Large intestine (tissue), 3 donors: ENCODE results near the gene PSMD13. TPM values are rescaled to one million over a fixed set of nuclear protein-coding genes. Genes with fewer than 3 reads are reported as not detected.

Experiments
- DNase-seq, 2 donors: peaks; one replicate each; pipeline versions ENCODE4 v3.0.0 to v3.0.0-alpha.2; 2013
- H3K27ac ChIP-seq: one replicate; pipeline ENCODE4 v1.5.1; 2013; ENCODE audit warnings: low read length
- H3K27me3 ChIP-seq: 2 replicates; pipeline ENCODE4 v1.6.1; 2013; ENCODE audit warnings: low read length; ENCODE audit not compliant: control insufficient read depth, insufficient read depth
- H3K36me3 ChIP-seq: 2 replicates; pipeline ENCODE4 v1.6.1; 2013; ENCODE audit warnings: low read length; ENCODE audit not compliant: control insufficient read depth, insufficient read depth
- H3K4me1 ChIP-seq: one replicate; pipeline ENCODE4 v1.6.1; 2013; ENCODE audit warnings: low read length; ENCODE audit not compliant: control insufficient read depth, insufficient read depth
- H3K4me3 ChIP-seq: one replicate; pipeline ENCODE4 v1.5.1; 2013; ENCODE audit warnings: low read length
- H3K9me3 ChIP-seq: one replicate; pipeline ENCODE4 v1.6.1; 2013; ENCODE audit warnings: mild to moderate bottlenecking, low read depth, low read length, moderate library complexity; ENCODE audit not compliant: control insufficient read depth
- WGBS: methylation state at CpG from one replicate; pipeline ENCODE4 v1.1.5; 2013; ENCODE audit warnings: low lambda C conversion rate; ENCODE audit not compliant: insufficient coverage; 5-methylcytosine and 5-hydroxymethylcytosine counted together
- polyA plus RNA-seq: library from polyadenylated mRNA; unstranded; fragments of 120-200 nt; gene quantifications from one replicate; pipeline ENCODE4 v1.2.1, GENCODE V29; 2013

PSMD13 gene
- polyA plus RNA-seq, 1 donor, result 107 TPM

- no peaks in the 10 kb centered on the region for H3K27me3 ChIP-seq
- no peaks in the 10 kb centered on the region for H3K36me3 ChIP-seq
- H3K4me1 ChIP-seq, result peaks cover 33% of the 10 kb centered on the region
- WGBS, result no CpG with 5 or more reads among the region's 8 CpGs
- no peak overlapping the region for H3K4me3 ChIP-seq
- peak overlapping the region; percentile 98 for H3K27ac ChIP-seq
- peaks cover 10% of the 10 kb centered on the region for H3K9me3 ChIP-seq
- DNase-seq, result peak in 1 of 2 donors; percentile 83
Measured at GRCh38 chr11:271319-271715, 34.5 kb downstream of the PSMD13 start.

GRCh38 chr11:272195-272930 lies 35.6 kb downstream of the PSMD13 start:
- no CpG with 5 or more reads among the region's 22 CpGs for WGBS
- DNase-seq, result peak; percentile 86 to 93
- no peak overlapping the region for H3K4me3 ChIP-seq

GRCh38 chr11:272931-273198 lies 36.1 kb downstream of the PSMD13 start:
- no peak for DNase-seq
- peak overlapping the region; percentile 98 for H3K27ac ChIP-seq
- WGBS, result no CpG with 5 or more reads among the region's 6 CpGs

More at GRCh38 chr11:272195-272930, 35.6 kb downstream of the PSMD13 start:
- Histone ChIP-seq H3K9me3 (peaks cover 7% of the 10 kb centered on the region), H3K4me1 (peaks cover 39% of the 10 kb centered on the region), H3K36me3 (no peaks in the 10 kb centered on the region), H3K27ac (peak overlapping the region; percentile 98), H3K27me3 (no peaks in the 10 kb centered on the region)

GRCh38 chr11:276219-276618 lies 39.4 kb downstream of the PSMD13 start:
- Histone ChIP-seq H3K27ac (peak overlapping the region; percentile 98), H3K4me1 (peaks cover 39% of the 10 kb centered on the region), H3K4me3 (no peak overlapping the region), H3K9me3 (peaks cover 8% of the 10 kb centered on the region), H3K27me3 (peaks cover 28% of the 10 kb centered on the region), H3K36me3 (peaks cover 5% of the 10 kb centered on the region)
- no peak for DNase-seq

More at GRCh38 chr11:272931-273198, 36.1 kb downstream of the PSMD13 start:
- Histone ChIP-seq H3K4me3 (no peak overlapping the region), H3K9me3 (peaks cover 7% of the 10 kb centered on the region), H3K36me3 (no peaks in the 10 kb centered on the region), H3K27me3 (peaks cover under 1% of the 10 kb centered on the region), H3K4me1 (peaks cover 44% of the 10 kb centered on the region)

GRCh38 chr11:278001-278951 lies 41.5 kb downstream of the PSMD13 start, which contains the start of gene NLRP6:
Gene NLRP6 (plus strand): TSS chr11:278407. CDS start chr11:278570, 163 bp downstream.
- peaks cover 18% of the 10 kb centered on the region for H3K36me3 ChIP-seq
- peak; percentile 84 to 91 for DNase-seq
- no CpG with 5 or more reads among the region's 21 CpGs for WGBS
- H3K27ac ChIP-seq, result peak within 1 kb of the TSS; percentile 98
- H3K4me1 ChIP-seq, result peaks cover 23% of the 10 kb centered on the region
- peaks cover 44% of the 10 kb centered on the region for H3K27me3 ChIP-seq
- peak within 1 kb of the TSS; percentile 82 for H3K4me3 ChIP-seq
- peaks cover 3% of the 10 kb centered on the region for H3K9me3 ChIP-seq

GRCh38 chr11:279040-279965 lies 42.5 kb downstream of the PSMD13 start:
- peak overlapping the region; percentile 98 for H3K27ac ChIP-seq
- H3K36me3 ChIP-seq, result peaks cover 28% of the 10 kb centered on the region
- peaks cover 25% of the 10 kb centered on the region for H3K4me1 ChIP-seq
- H3K27me3 ChIP-seq, result peaks cover 44% of the 10 kb centered on the region
- peak overlapping the region; percentile 82 for H3K4me3 ChIP-seq
- no CpG with 5 or more reads among the region's 97 CpGs for WGBS
- peaks cover 5% of the 10 kb centered on the region for H3K9me3 ChIP-seq
- DNase-seq, result peak in 1 of 2 donors; percentile 56

GRCh38 chr11:279966-280705 lies 43.4 kb downstream of the PSMD13 start:
- peaks cover 8% of the 10 kb centered on the region for H3K9me3 ChIP-seq
- H3K27me3 ChIP-seq, result peaks cover 44% of the 10 kb centered on the region
- peaks cover 23% of the 10 kb centered on the region for H3K4me1 ChIP-seq
- H3K4me3 ChIP-seq, result peak overlapping the region; percentile 82
- DNase-seq, result peak; percentile 81 to 91
- H3K36me3 ChIP-seq, result peaks cover 31% of the 10 kb centered on the region
- peak overlapping the region; percentile 98 for H3K27ac ChIP-seq
- WGBS, result no CpG with 5 or more reads among the region's 85 CpGs

- peaks cover 27% of the 10 kb centered on the region for H3K4me1 ChIP-seq
- H3K27me3 ChIP-seq, result peaks cover 44% of the 10 kb centered on the region
- H3K36me3 ChIP-seq, result peaks cover 36% of the 10 kb centered on the region
- H3K27ac ChIP-seq, result peak overlapping the region; percentile 47
- peaks cover 8% of the 10 kb centered on the region for H3K9me3 ChIP-seq
- DNase-seq, result peak in 1 of 2 donors; percentile 57
- peak overlapping the region; percentile 61 for H3K4me3 ChIP-seq
- WGBS, result no CpG with 5 or more reads among the region's 79 CpGs
Measured at GRCh38 chr11:280706-281485, 44.1 kb downstream of the PSMD13 start.
